ENCODE data around the gene STX12.

The STX12 gene

GRCh38 chr1:27872059-27872801 lies 99.2 kb downstream of the STX12 start, which contains the start of gene THEMIS2:
Gene THEMIS2, plus strand, starts transcription at chr1:27872544. Its CDS starts 28 bp downstream, at chr1:27872572.
- DNase-seq = peak; percentile 28

GRCh38 chr1:27872802-27873551 lies 100.0 kb downstream of the STX12 start:
- no peak for DNase-seq

GRCh38 chr1:27873671-27874384 lies 100.8 kb downstream of the STX12 start:
- no peak for DNase-seq

All from NCI-H2107 (cell line).